RWPE2 (cell line): ENCODE results near the gene CLOCK.

Experiments used
- ATAC-seq: fragments of 200-7000 bp; cut with Tn5 transposase; 3 replicates; pipeline ENCODE4 v1.9.1; 2021; ENCODE audit warnings: low read depth
- DNase-seq: peaks from one replicate; pipeline ENCODE4 v3.0.0-alpha.2; 2020; ENCODE audit warnings: low spot score
- H3K27ac ChIP-seq: fragments of 450-650 bp; 2 replicates; pipeline ENCODE4 v1.5.1; 2017; ENCODE audit warnings: mild to moderate bottlenecking; ENCODE audit not compliant: poor library complexity, severe bottlenecking
- H3K27me3 ChIP-seq: fragments of 250-450 bp; sonication (Bioruptor Pico); 2 replicates; pipeline ENCODE4 v1.5.1; 2021; ENCODE audit warnings: mild to moderate bottlenecking, moderate library complexity; ENCODE audit not compliant: insufficient read depth, poor library complexity, severe bottlenecking
- H3K36me3 ChIP-seq: fragments of 250-450 bp; sonication (Bioruptor Pico); 2 replicates; pipeline ENCODE4 v1.5.1; 2020; ENCODE audit warnings: low read depth, mild to moderate bottlenecking, moderate library complexity
- H3K4me1 ChIP-seq: fragments of 250-450 bp; sonication (Bioruptor Pico); 2 replicates; pipeline ENCODE4 v1.5.1; 2021; ENCODE audit warnings: mild to moderate bottlenecking, moderate library complexity; ENCODE audit not compliant: insufficient read depth, poor library complexity, severe bottlenecking
- H3K4me3 ChIP-seq: fragments of 250-450 bp; sonication (Bioruptor Pico); 2 replicates; pipeline ENCODE4 v1.5.1; 2021; ENCODE audit warnings: mild to moderate bottlenecking, moderate library complexity; ENCODE audit not compliant: severe bottlenecking
- H3K9me3 ChIP-seq: fragments of 250-450 bp; sonication (Bioruptor Pico); 2 replicates; pipeline ENCODE4 v1.5.1; 2021; ENCODE audit warnings: mild to moderate bottlenecking, moderate library complexity; ENCODE audit not compliant: severe bottlenecking
- TF ChIP-seq, protein P1 (sequence below): fragments of 450-650 bp; IDR thresholded peaks from one replicate; pipeline ENCODE4 v1.5.1; 2017; ENCODE audit warnings: mild to moderate bottlenecking, moderate library complexity; ENCODE audit not compliant: poor library complexity, severe bottlenecking

Gene CLOCK

DNA sequence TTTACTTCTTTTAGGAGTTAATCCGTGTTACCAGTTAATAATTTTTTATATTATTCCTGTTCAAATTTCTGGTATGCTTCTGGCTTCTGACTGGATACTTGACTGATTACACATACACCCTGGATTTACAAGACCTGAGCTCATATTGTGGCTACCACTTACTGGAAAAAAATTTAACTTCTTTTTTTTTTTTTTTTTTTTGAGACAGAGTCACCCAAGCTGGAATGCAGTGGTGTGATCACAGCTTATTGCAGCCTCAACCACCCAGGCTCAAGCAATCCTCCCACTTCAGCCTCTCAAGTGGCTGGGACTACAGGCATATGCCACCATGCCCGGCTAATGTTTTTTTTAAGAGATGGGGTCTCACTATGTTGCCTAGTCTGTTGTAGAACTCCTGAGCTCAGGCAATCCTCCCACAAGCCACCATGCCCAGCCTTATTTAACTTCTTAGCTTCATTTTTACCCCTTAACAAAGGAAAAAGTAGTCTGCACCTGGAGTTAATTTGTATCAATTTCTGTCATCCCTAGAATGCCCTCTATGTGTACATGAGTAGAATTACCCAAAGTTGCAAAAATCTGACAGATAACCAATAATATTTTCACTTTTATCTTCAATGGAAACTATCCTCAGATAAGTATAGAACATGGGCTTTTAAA lies 100.7 kb downstream of the CLOCK start:
- peak; percentile 33; the same call in 2 of the 3 replicates for ATAC-seq
- DNase-seq = no peak
- H3K36me3 ChIP-seq = peaks cover 76% of the 10 kb centered on the region
- no peaks in the 10 kb centered on the region for H3K9me3 ChIP-seq
- H3K4me1 ChIP-seq = peaks cover 4% of the 10 kb centered on the region
- no peaks in the 10 kb centered on the region for H3K27me3 ChIP-seq
- TF ChIP-seq, protein P1, sequence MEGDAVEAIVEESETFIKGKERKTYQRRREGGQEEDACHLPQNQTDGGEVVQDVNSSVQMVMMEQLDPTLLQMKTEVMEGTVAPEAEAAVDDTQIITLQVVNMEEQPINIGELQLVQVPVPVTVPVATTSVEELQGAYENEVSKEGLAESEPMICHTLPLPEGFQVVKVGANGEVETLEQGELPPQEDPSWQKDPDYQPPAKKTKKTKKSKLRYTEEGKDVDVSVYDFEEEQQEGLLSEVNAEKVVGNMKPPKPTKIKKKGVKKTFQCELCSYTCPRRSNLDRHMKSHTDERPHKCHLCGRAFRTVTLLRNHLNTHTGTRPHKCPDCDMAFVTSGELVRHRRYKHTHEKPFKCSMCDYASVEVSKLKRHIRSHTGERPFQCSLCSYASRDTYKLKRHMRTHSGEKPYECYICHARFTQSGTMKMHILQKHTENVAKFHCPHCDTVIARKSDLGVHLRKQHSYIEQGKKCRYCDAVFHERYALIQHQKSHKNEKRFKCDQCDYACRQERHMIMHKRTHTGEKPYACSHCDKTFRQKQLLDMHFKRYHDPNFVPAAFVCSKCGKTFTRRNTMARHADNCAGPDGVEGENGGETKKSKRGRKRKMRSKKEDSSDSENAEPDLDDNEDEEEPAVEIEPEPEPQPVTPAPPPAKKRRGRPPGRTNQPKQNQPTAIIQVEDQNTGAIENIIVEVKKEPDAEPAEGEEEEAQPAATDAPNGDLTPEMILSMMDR = peak; percentile 20
- H3K27ac ChIP-seq = peak overlapping the region; percentile 20
- no peak overlapping the region for H3K4me3 ChIP-seq

DNA sequence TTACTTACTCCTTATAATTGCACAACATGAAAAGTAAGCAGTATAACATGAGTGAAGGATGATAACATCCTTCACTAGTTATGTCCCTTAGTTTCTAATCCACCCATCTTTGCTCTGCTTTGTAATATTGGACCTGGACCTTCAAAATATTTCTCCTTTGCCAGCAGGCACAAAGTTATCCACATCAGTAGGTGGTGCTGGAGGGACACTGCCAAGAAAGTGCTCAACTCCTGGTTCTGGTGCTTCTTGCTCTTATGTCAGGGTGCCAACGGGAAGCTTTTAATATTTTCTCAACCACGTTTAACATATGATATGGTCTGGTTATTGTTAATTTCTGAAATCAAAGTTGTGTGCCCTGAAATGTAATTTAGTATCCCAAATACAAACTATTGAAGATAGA lies 101.9 kb downstream of the CLOCK start:
- Histone ChIP-seq H3K9me3 (no peaks in the 10 kb centered on the region), H3K27me3 (no peaks in the 10 kb centered on the region), H3K36me3 (peaks cover 83% of the 10 kb centered on the region), H3K27ac (no peak overlapping the region), H3K4me1 (peaks cover 4% of the 10 kb centered on the region), H3K4me3 (no peak overlapping the region)
- TF ChIP-seq, protein P1 = peak; percentile 70
- DNase-seq = no peak
- peak; percentile 52; the same call in 1 of the 3 replicates for ATAC-seq

DNA sequence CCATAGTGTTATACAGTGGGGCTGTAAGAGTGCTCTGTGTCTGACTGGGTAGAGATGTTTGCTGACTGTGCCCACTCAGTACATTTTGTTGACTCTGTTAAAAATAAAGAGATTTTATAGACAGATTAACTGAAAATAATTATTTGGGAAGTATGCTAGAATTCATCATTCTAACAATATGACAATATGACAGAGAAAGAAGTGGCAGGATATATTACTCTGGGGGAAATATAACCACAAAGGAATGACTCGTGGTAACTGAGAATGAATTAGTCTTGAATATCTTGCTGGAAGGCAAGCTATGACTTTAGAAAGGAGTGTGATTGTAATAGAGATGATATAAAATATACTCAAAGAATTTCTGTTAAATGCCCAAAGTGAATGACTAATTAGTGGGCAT lies 104.2 kb downstream of the CLOCK start:
- TF ChIP-seq, protein P1 = no peak
- H3K9me3 ChIP-seq = no peaks in the 10 kb centered on the region
- no peak overlapping the region for H3K27ac ChIP-seq
- DNase-seq (no peak), ATAC-seq (no peak)
- H3K4me3 ChIP-seq = no peak overlapping the region
- H3K4me1 ChIP-seq = peaks cover 2% of the 10 kb centered on the region
- no peaks in the 10 kb centered on the region for H3K27me3 ChIP-seq
- peaks cover 83% of the 10 kb centered on the region for H3K36me3 ChIP-seq

DNA sequence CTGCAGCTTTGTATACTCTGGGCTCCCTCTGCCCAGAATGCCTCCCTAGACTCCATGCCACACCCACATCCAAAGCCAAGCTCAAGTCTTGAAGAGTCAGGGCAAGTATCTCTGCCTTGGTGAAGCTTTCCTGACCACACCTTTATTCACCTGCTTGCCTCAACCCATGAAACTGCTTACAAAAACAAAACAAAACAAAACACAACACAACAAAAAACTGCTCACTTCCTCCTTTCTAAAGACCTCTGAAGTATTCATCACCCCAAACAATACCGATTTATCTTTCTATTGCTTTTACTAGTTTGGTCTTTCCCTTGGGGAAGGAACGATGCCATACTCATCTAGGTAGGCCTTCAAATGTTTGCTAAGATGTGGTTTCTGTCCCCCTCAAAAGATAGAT lies 105.9 kb downstream of the CLOCK start:
- TF ChIP-seq, protein P1 = no peak
- H3K4me3 ChIP-seq = no peak overlapping the region
- peaks cover 1% of the 10 kb centered on the region for H3K9me3 ChIP-seq
- H3K27me3 ChIP-seq = no peaks in the 10 kb centered on the region
- no peak for ATAC-seq
- H3K27ac ChIP-seq = no peak overlapping the region
- DNase-seq = no peak
- peaks cover 87% of the 10 kb centered on the region for H3K36me3 ChIP-seq
- no peaks in the 10 kb centered on the region for H3K4me1 ChIP-seq

DNA sequence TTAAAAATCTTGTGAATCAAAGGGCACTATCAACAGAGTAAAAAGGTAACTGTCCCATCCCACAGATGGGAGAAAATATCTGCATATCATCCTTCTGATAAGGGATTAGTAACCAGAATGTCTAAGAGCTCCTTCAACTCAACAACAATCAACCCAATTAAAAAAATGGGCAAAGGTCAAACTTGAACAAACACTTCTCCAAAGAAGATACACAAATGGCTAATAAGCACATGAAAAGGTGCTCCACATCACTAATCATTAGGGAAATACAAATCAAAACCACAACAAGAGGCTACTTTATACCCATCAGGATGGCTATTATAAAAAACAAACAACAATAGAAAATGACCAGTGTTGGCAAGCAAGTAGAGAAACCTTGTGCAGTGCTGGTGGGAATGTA lies 107.7 kb downstream of the CLOCK start:
- TF ChIP-seq, protein P1 = no peak
- peaks cover 90% of the 10 kb centered on the region for H3K36me3 ChIP-seq
- ATAC-seq = no peak
- no peak for DNase-seq
- no peaks in the 10 kb centered on the region for H3K4me1 ChIP-seq
- H3K9me3 ChIP-seq = peaks cover 3% of the 10 kb centered on the region
- no peaks in the 10 kb centered on the region for H3K27me3 ChIP-seq
- no peak overlapping the region for H3K27ac ChIP-seq
- no peak overlapping the region for H3K4me3 ChIP-seq
